Body of pancreas (tissue), 4 donors: ENCODE measurements around the gene MOV10L1.

ENCODE experiments used
- CTCF ChIP-seq, 7 experiments: fragments of 450-650 bp in 4 of 7; fragments of 200-600 bp in 3 of 7; sonication (generic) in 3 of 7; IDR thresholded peaks; one replicate each; pipeline ENCODE4 v1.5.1; 2016 to 2019; ENCODE audit warnings: antibody characterized with exemption in 7 of 7
- POLR2A ChIP-seq, 3 donors: fragments of 450-650 bp; IDR thresholded peaks; one replicate each; pipeline ENCODE4 v1.6.1; 2016; ENCODE audit warnings: antibody characterized with exemption in 3 of 3, mild to moderate bottlenecking in 2 of 3

GRCh38 chr22:50153056-50153755 is 63.4 kb downstream of the MOV10L1 start:
- no peak for TF ChIP-seq POLR2A (IDR thresholded peaks at IDR 0.05)
- no peak for TF ChIP-seq CTCF (IDR thresholded peaks at IDR 0.05)
